HepG2 (cell line): Measurements from ENCODE around the gene PDK2. TPM values are rescaled to one million over a fixed set of nuclear protein-coding genes. Genes with fewer than 3 reads are reported as not detected.

Experiments used
- ATAC-seq: fragments of 200-7000 bp; cut with Tn5 transposase; 3 replicates; pipeline ENCODE4 v1.9.1; 2020; ENCODE audit warnings: mild to moderate bottlenecking, moderate library complexity
- BruUV-seq: library from RNA; stranded (reverse); fragments of 400-500 nt; replicated peaks from 2 replicates; lab custom pipeline; 2021; lab: Mats Ljungman, UMichigan
- CTCF ChIA-PET: fragments of 300-600 bp; formaldehyde crosslinking; extraction: SDS; loops from one replicate; lab custom pipeline; 2021; ENCODE audit warnings: low total read pairs, inconsistent platforms, low intra/inter-chr PET ratio; lab: Yijun Ruan, JAX
- POLR2A ChIA-PET: fragments of 350-600 bp; sonication (Branson Sonifier 250); formaldehyde crosslinking; loops from one replicate; lab custom pipeline; 2020; ENCODE audit warnings: antibody characterized with exemption, inconsistent platforms; lab: Yijun Ruan, JAX
- DNase-seq: peaks from one replicate; pipeline ENCODE4 v3.0.0-alpha.2; 2015; ENCODE audit warnings: low spot score
- FAIRE-seq: peaks from 3 replicates; lab custom pipeline; 2011; peaks lifted over from hg19 to GRCh38; lab: Jason Lieb, UNC
- H2AFZ ChIP-seq: one replicate; pipeline ENCODE4 v1.6.1; 2011; ENCODE audit warnings: low read length, inconsistent platforms
- H3K27ac ChIP-seq: fragments of 300-600 bp; 3 replicates; pipeline ENCODE4 v1.8.0; 2011; ENCODE audit warnings: mixed run types, mild to moderate bottlenecking, mixed read lengths, low read length, inconsistent platforms; ENCODE audit not compliant: insufficient read depth; ENCODE audit errors: extremely low read length
- H3K27me3 ChIP-seq, 2 experiments: fragments of 200-600 bp in 1 of 2; 2 replicates in 1 of 2; 3 replicates in 1 of 2; pipeline versions ENCODE4 v1.6.0 to v1.8.0; 2011; ENCODE audit warnings: low read length in 2 of 2, mild to moderate bottlenecking in 2 of 2, moderate library complexity in 2 of 2, inconsistent platforms in 1 of 2; ENCODE audit not compliant: insufficient read depth in 2 of 2, control insufficient read depth in 1 of 2
- H3K36me3 ChIP-seq, 2 experiments: fragments of 200-600 bp in 1 of 2; replicated peaks in 1 of 2; 2 replicates in 1 of 2; 3 replicates in 1 of 2; pipeline versions ENCODE4 v1.5.1 to v1.8.0; 2011; ENCODE audit warnings: low read length in 2 of 2, inconsistent platforms in 1 of 2; ENCODE audit not compliant: insufficient read depth in 2 of 2, control insufficient read depth in 1 of 2
- H3K4me1 ChIP-seq: 2 replicates; pipeline ENCODE4 v1.5.1; 2012; ENCODE audit warnings: low read length, inconsistent platforms; ENCODE audit not compliant: insufficient read depth
- H3K4me2 ChIP-seq: 2 replicates; pipeline ENCODE4 v1.6.0; 2011; ENCODE audit warnings: low read depth, low read length, inconsistent platforms
- H3K4me3 ChIP-seq, 3 experiments: fragments of 200-600 bp in 1 of 3; sonication (generic), shearing (Covaris generic) in 1 of 3; replicated peaks in 1 of 3; 2 replicates each; pipeline ENCODE4 v1.5.1; 2011 to 2016; ENCODE audit warnings: low read length in 3 of 3, inconsistent platforms in 2 of 3, low read depth in 2 of 3, mild to moderate bottlenecking in 2 of 3, control low read depth in 1 of 3, mixed read lengths in 1 of 3; ENCODE audit not compliant: insufficient read depth in 1 of 3
- H3K79me2 ChIP-seq: one replicate; pipeline ENCODE4 v1.6.1; 2011; ENCODE audit warnings: low read length, inconsistent platforms; ENCODE audit not compliant: insufficient read depth
- H3K9ac ChIP-seq: 2 replicates; pipeline ENCODE4 v1.6.0; 2011; ENCODE audit warnings: mild to moderate bottlenecking, low read depth, low read length, inconsistent platforms; ENCODE audit not compliant: insufficient read depth
- H3K9me3 ChIP-seq: 2 replicates; pipeline ENCODE4 v1.5.1; 2012; ENCODE audit warnings: mild to moderate bottlenecking, low read length
- H4K20me1 ChIP-seq: 2 replicates; pipeline ENCODE4 v1.6.0; 2011; ENCODE audit warnings: inconsistent platforms, mild to moderate bottlenecking, low read length, moderate library complexity; ENCODE audit not compliant: insufficient read depth
- ATF7-NPFF ChIP-seq: sonication (generic); formaldehyde crosslinking; IDR thresholded peaks from 2 replicates; pipeline ENCODE4 v1.8.1; 2023; ENCODE audit warnings: mild to moderate bottlenecking, low read depth, missing genetic modification reagents, moderate library complexity
- CEBPB ChIP-seq: IDR thresholded peaks from 2 replicates; pipeline ENCODE4 v1.6.1; 2011; ENCODE audit warnings: low read depth, low read length, improper control_type of control experiment, borderline replicate concordance
- ELK4 ChIP-seq: sonication (generic); formaldehyde crosslinking; IDR thresholded peaks from 2 replicates; pipeline ENCODE4 v1.9.0; 2021; ENCODE audit warnings: missing genetic modification reagents, borderline replicate concordance
- ERF ChIP-seq: IDR thresholded peaks from 2 replicates; pipeline ENCODE4 v1.6.1; 2018; ENCODE audit warnings: missing biosample characterization, missing genetic modification reagents
- HNF1A ChIP-seq, 2 experiments: sonication (generic) in 1 of 2; formaldehyde crosslinking in 1 of 2; IDR thresholded peaks; 2 replicates each; pipeline versions ENCODE4 v1.4.0 to v1.6.1; 2016 to 2020; ENCODE audit warnings: borderline replicate concordance in 1 of 2, low read depth in 1 of 2, mild to moderate bottlenecking in 1 of 2, missing genetic modification reagents in 1 of 2
- HNF4A ChIP-seq: sonication (generic); formaldehyde crosslinking; IDR thresholded peaks from 2 replicates; pipeline ENCODE4 v1.4.0; 2020; ENCODE audit warnings: missing genetic modification reagents
- KAT8 ChIP-seq: IDR thresholded peaks from 2 replicates; pipeline ENCODE4 v1.6.1; 2016; ENCODE audit warnings: missing genetic modification reagents, missing compliant biosample characterization
- NRL ChIP-seq: sonication (generic); formaldehyde crosslinking; IDR thresholded peaks from 2 replicates; pipeline ENCODE4 v1.5.0; 2020; ENCODE audit warnings: missing genetic modification reagents, mild to moderate bottlenecking, moderate library complexity, borderline replicate concordance
- PHF20 ChIP-seq: sonication (generic); formaldehyde crosslinking; IDR thresholded peaks from 2 replicates; pipeline ENCODE4 v1.5.0; 2020; ENCODE audit warnings: mild to moderate bottlenecking, missing genetic modification reagents
- RARA ChIP-seq: IDR thresholded peaks from 2 replicates; pipeline ENCODE4 v1.6.1; 2016; ENCODE audit warnings: missing genetic modification reagents, missing compliant biosample characterization
- SNRNP70 ChIP-seq: fragments of 200-400 bp; formaldehyde crosslinking; IDR thresholded peaks from 2 replicates; pipeline ENCODE4 v1.6.1; 2017; ENCODE audit warnings: mild to moderate bottlenecking, low read depth, low read length, moderate library complexity
- U2AF2 ChIP-seq: fragments of 200-400 bp; formaldehyde crosslinking; IDR thresholded peaks from 2 replicates; pipeline ENCODE4 v1.6.1; 2017; ENCODE audit warnings: low read depth, mild to moderate bottlenecking, low read length
- ZFP41 ChIP-seq: sonication (generic); formaldehyde crosslinking; IDR thresholded peaks from 2 replicates; pipeline ENCODE4 v1.4.0; 2020; ENCODE audit warnings: mild to moderate bottlenecking, missing genetic modification reagents, borderline replicate concordance
- ZMYM3 ChIP-seq: sonication (generic); formaldehyde crosslinking; IDR thresholded peaks from 2 replicates; pipeline ENCODE4 v1.5.1; 2020; ENCODE audit warnings: mild to moderate bottlenecking, missing genetic modification reagents
- ZNF225 ChIP-seq: sonication (generic); formaldehyde crosslinking; IDR thresholded peaks from 2 replicates; pipeline ENCODE4 v1.4.0; 2020; ENCODE audit warnings: mild to moderate bottlenecking, missing genetic modification reagents
- ZNF343 ChIP-seq: sonication (generic); formaldehyde crosslinking; IDR thresholded peaks from 2 replicates; pipeline ENCODE4 v1.4.0; 2020; ENCODE audit warnings: mild to moderate bottlenecking, missing genetic modification reagents
- ZNF484 ChIP-seq: sonication (generic); formaldehyde crosslinking; IDR thresholded peaks from 2 replicates; pipeline ENCODE4 v1.5.1; 2020; ENCODE audit warnings: mild to moderate bottlenecking, low read depth, missing genetic modification reagents, borderline replicate concordance
- ZNF563 ChIP-seq: sonication (generic); formaldehyde crosslinking; IDR thresholded peaks from 2 replicates; pipeline ENCODE4 v1.8.0; 2022; ENCODE audit warnings: mild to moderate bottlenecking, moderate library complexity, missing genetic modification reagents
- ZNF570 ChIP-seq: sonication (generic); formaldehyde crosslinking; IDR thresholded peaks from 2 replicates; pipeline ENCODE4 v1.4.0; 2020; ENCODE audit warnings: mild to moderate bottlenecking, missing genetic modification reagents, borderline replicate concordance
- ZNF652 ChIP-seq: IDR thresholded peaks from 2 replicates; pipeline ENCODE4 v1.6.1; 2016; ENCODE audit warnings: low read depth, borderline replicate concordance
- WGBS: methylation state at CpG from one replicate; pipeline ENCODE4 v1.1.6; 2017; ENCODE audit warnings: low lambda C conversion rate; 5-methylcytosine and 5-hydroxymethylcytosine counted together
- in situ Hi-C: cut with HindIII; loops from 2 replicates; pipeline ENCODE4 v1.10.0; 2017; ENCODE audit warnings: low pct_unique_long_range_greater_than_20kb; ENCODE audit not compliant: extremely low pct_ligation_motif_present
- intact Hi-C: fragments of 100-400 bp; cut with micrococcal nuclease; formaldehyde crosslinking; loops from one replicate; pipeline ENCODE4 v1.10.0; 2022; ENCODE audit not compliant: unreplicated experiment
- polyA plus RNA-seq, 8 experiments: library from polyadenylated mRNA; depleted of rRNA in 3 of 8; stranded (reverse) in 7 of 8; unstranded in 1 of 8; fragments of >200 nt; fragmentation: Illumina TruSeq in 4 of 8; extraction: Trizol in 4 of 8; gene quantifications; 2 replicates each; pipeline versions ENCODE4 v1.2.1 to v1.2.3, GENCODE V29; 2011 to 2016; ENCODE audit warnings: low read depth in 4 of 8, missing spikeins in 1 of 8, mixed read lengths in 1 of 8; ENCODE audit not compliant: insufficient read depth in 1 of 8
- total RNA-seq, 5 experiments: library from RNA; depleted of rRNA; stranded (reverse); fragments of >200 nt; fragmentation: Illumina TruSeq; extraction: Trizol; gene quantifications; 2 replicates each; pipeline ENCODE4 v1.2.3, GENCODE V29; 2016; ENCODE audit warnings: low read depth in 1 of 5

PDK2 gene
- total and polyA plus RNA-seq, 2 of the 13 experiments (the other 11 are each of a cell fraction or from before 2014, with no cell fraction given) = 18.5 to 59.7 TPM

GRCh38 chr17:50100921-50101345, 5.8 kb downstream of the PDK2 start:
- H4K20me1 ChIP-seq = no peaks in the 10 kb centered on the region
- H3K27me3 ChIP-seq = no peaks in the 10 kb centered on the region
- H3K4me3 ChIP-seq = peak overlapping the region in 2 of 3 experiments; percentile 27 to 49; a peak in 2 of 6 replicates
- ATAC-seq (no peak), FAIRE-seq (no peak), DNase-seq (no peak)
- H3K27ac ChIP-seq = peak overlapping the region; percentile 68
- peaks cover 1% of the 10 kb centered on the region for H3K79me2 ChIP-seq
- ChIA-PET CTCF (no interaction called here), POLR2A (interaction anchor here (1.9 to 2.9 kb wide), 2 partner anchors 12 to 47 kb away, joined by 10 to 32 read pairs; no protein-coding TSS in a partner anchor)
- H3K36me3 ChIP-seq = peaks cover 0 to 4% of the 10 kb centered on the region in 2 experiments; a peak in 1 of 5 replicates
- intact Hi-C loops = no loop called here
- no peaks in the 10 kb centered on the region for H3K9me3 ChIP-seq
- no peak overlapping the region for H2AFZ ChIP-seq
- in situ Hi-C loops = no loop called here
- no TSS peak for BruUV-seq
- peaks cover 47% of the 10 kb centered on the region for H3K4me1 ChIP-seq
- peak overlapping the region; percentile 35; the same call in 1 of the 2 replicates for H3K9ac ChIP-seq
- peak overlapping the region; percentile 63 for H3K4me2 ChIP-seq
- WGBS = 69% methylated on average over 13 of the region's 15 CpGs
- 0 out of 2 replicates have a peak, but pooled peaks have one; percentile 24 for TF ChIP-seq NRL (CRISPR knock-in tag)
- TF ChIP-seq ZMYM3 (CRISPR knock-in tag) = no peak
- no peak for TF ChIP-seq SNRNP70
- TF ChIP-seq HNF1A (IDR thresholded peaks at IDR 0.05; ENCODE audit: low read depth) = no peak
- no peak for TF ChIP-seq HNF1A (CRISPR knock-in tag; IDR thresholded peaks at IDR 0.05; ENCODE audit: borderline replicate concordance)
- TF ChIP-seq ELK4 (CRISPR knock-in tag) = no peak
- TF ChIP-seq ZNF563 (CRISPR knock-in tag) = no peak
- TF ChIP-seq CEBPB = no peak
- no peak for TF ChIP-seq U2AF2
- TF ChIP-seq KAT8 (CRISPR knock-in tag) = no peak
- TF ChIP-seq ZNF484 (CRISPR knock-in tag) = no peak
- TF ChIP-seq ZFP41 (CRISPR knock-in tag) = no peak
- no peak for TF ChIP-seq RARA (CRISPR knock-in tag)
- 0 out of 2 replicates have a peak, but pooled peaks have one; percentile 47 for TF ChIP-seq ZNF225 (CRISPR knock-in tag)
- TF ChIP-seq HNF4A = no peak
- no peak for TF ChIP-seq PHF20 (CRISPR knock-in tag)
- no peak for TF ChIP-seq ZNF343 (CRISPR knock-in tag)
- TF ChIP-seq ATF7-NPFF (CRISPR knock-in tag) = no peak
- TF ChIP-seq ERF (CRISPR knock-in tag) = 0 out of 2 replicates have a peak, but pooled peaks have one; percentile 7
- TF ChIP-seq ZNF652 = peak; percentile 76; the same call in 1 of the 2 replicates
- no peak for TF ChIP-seq ZNF570 (CRISPR knock-in tag)
